HepG2 (cell line): ENCODE measurements around the gene SLC34A2. TPM values are rescaled to one million over a fixed set of nuclear protein-coding genes. Genes with fewer than 3 reads are reported as not detected.

ENCODE experiments used
- ATAC-seq: fragments of 200-7000 bp; cut with Tn5 transposase; 3 replicates; pipeline ENCODE4 v1.9.1; 2020; ENCODE audit warnings: mild to moderate bottlenecking, moderate library complexity
- BruUV-seq: library from RNA; stranded (reverse); fragments of 400-500 nt; replicated peaks from 2 replicates; lab custom pipeline; 2021; lab: Mats Ljungman, UMichigan
- CTCF ChIA-PET: fragments of 300-600 bp; formaldehyde crosslinking; extraction: SDS; loops from one replicate; lab custom pipeline; 2021; ENCODE audit warnings: low total read pairs, inconsistent platforms, low intra/inter-chr PET ratio; lab: Yijun Ruan, JAX
- POLR2A ChIA-PET: fragments of 350-600 bp; sonication (Branson Sonifier 250); formaldehyde crosslinking; loops from one replicate; lab custom pipeline; 2020; ENCODE audit warnings: antibody characterized with exemption, inconsistent platforms; lab: Yijun Ruan, JAX
- DNase-seq: peaks from one replicate; pipeline ENCODE4 v3.0.0-alpha.2; 2015; ENCODE audit warnings: low spot score
- FAIRE-seq: peaks from 3 replicates; lab custom pipeline; 2011; peaks lifted over from hg19 to GRCh38; lab: Jason Lieb, UNC
- H2AFZ ChIP-seq: one replicate; pipeline ENCODE4 v1.6.1; 2011; ENCODE audit warnings: low read length, inconsistent platforms
- H3K27ac ChIP-seq: fragments of 300-600 bp; 3 replicates; pipeline ENCODE4 v1.8.0; 2011; ENCODE audit warnings: mixed run types, mild to moderate bottlenecking, mixed read lengths, low read length, inconsistent platforms; ENCODE audit not compliant: insufficient read depth; ENCODE audit errors: extremely low read length
- H3K27me3 ChIP-seq, 2 experiments: fragments of 200-600 bp in 1 of 2; 2 replicates in 1 of 2; 3 replicates in 1 of 2; pipeline versions ENCODE4 v1.6.0 to v1.8.0; 2011; ENCODE audit warnings: low read length in 2 of 2, mild to moderate bottlenecking in 2 of 2, moderate library complexity in 2 of 2, inconsistent platforms in 1 of 2; ENCODE audit not compliant: insufficient read depth in 2 of 2, control insufficient read depth in 1 of 2
- H3K36me3 ChIP-seq, 2 experiments: fragments of 200-600 bp in 1 of 2; replicated peaks in 1 of 2; 2 replicates in 1 of 2; 3 replicates in 1 of 2; pipeline versions ENCODE4 v1.5.1 to v1.8.0; 2011; ENCODE audit warnings: low read length in 2 of 2, inconsistent platforms in 1 of 2; ENCODE audit not compliant: insufficient read depth in 2 of 2, control insufficient read depth in 1 of 2
- H3K4me1 ChIP-seq: 2 replicates; pipeline ENCODE4 v1.5.1; 2012; ENCODE audit warnings: low read length, inconsistent platforms; ENCODE audit not compliant: insufficient read depth
- H3K4me2 ChIP-seq: 2 replicates; pipeline ENCODE4 v1.6.0; 2011; ENCODE audit warnings: low read depth, low read length, inconsistent platforms
- H3K4me3 ChIP-seq, 3 experiments: fragments of 200-600 bp in 1 of 3; sonication (generic), shearing (Covaris generic) in 1 of 3; replicated peaks in 1 of 3; 2 replicates each; pipeline ENCODE4 v1.5.1; 2011 to 2016; ENCODE audit warnings: low read length in 3 of 3, inconsistent platforms in 2 of 3, low read depth in 2 of 3, mild to moderate bottlenecking in 2 of 3, control low read depth in 1 of 3, mixed read lengths in 1 of 3; ENCODE audit not compliant: insufficient read depth in 1 of 3
- H3K79me2 ChIP-seq: one replicate; pipeline ENCODE4 v1.6.1; 2011; ENCODE audit warnings: low read length, inconsistent platforms; ENCODE audit not compliant: insufficient read depth
- H3K9ac ChIP-seq: 2 replicates; pipeline ENCODE4 v1.6.0; 2011; ENCODE audit warnings: mild to moderate bottlenecking, low read depth, low read length, inconsistent platforms; ENCODE audit not compliant: insufficient read depth
- H3K9me3 ChIP-seq: 2 replicates; pipeline ENCODE4 v1.5.1; 2012; ENCODE audit warnings: mild to moderate bottlenecking, low read length
- H4K20me1 ChIP-seq: 2 replicates; pipeline ENCODE4 v1.6.0; 2011; ENCODE audit warnings: inconsistent platforms, mild to moderate bottlenecking, low read length, moderate library complexity; ENCODE audit not compliant: insufficient read depth
- SALL1 ChIP-seq: sonication (generic); formaldehyde crosslinking; IDR thresholded peaks from 2 replicates; pipeline ENCODE4 v1.8.0; 2022; ENCODE audit warnings: mild to moderate bottlenecking, missing genetic modification reagents
- ZNF205 ChIP-seq: IDR thresholded peaks from 2 replicates; pipeline ENCODE4 v1.6.1; 2018; ENCODE audit warnings: missing biosample characterization, missing genetic modification reagents
- ZNF354B ChIP-seq: sonication (generic); formaldehyde crosslinking; IDR thresholded peaks from 2 replicates; pipeline ENCODE4 v1.8.0; 2022; ENCODE audit warnings: mild to moderate bottlenecking, missing genetic modification reagents
- ZNF432 ChIP-seq: sonication (generic); formaldehyde crosslinking; IDR thresholded peaks from 2 replicates; pipeline ENCODE4 v1.5.0; 2020; ENCODE audit warnings: missing genetic modification reagents, mild to moderate bottlenecking, borderline replicate concordance
- ZNF775 ChIP-seq: sonication (generic); formaldehyde crosslinking; IDR thresholded peaks from 2 replicates; pipeline ENCODE4 v1.4.0; 2020; ENCODE audit warnings: missing genetic modification reagents, mild to moderate bottlenecking, moderate library complexity, borderline replicate concordance
- ZNF816 ChIP-seq: sonication (generic); formaldehyde crosslinking; IDR thresholded peaks from 2 replicates; pipeline ENCODE4 v1.8.0; 2022; ENCODE audit warnings: missing genetic modification reagents, mild to moderate bottlenecking, borderline replicate concordance
- ZXDC ChIP-seq: sonication (generic); formaldehyde crosslinking; IDR thresholded peaks from 2 replicates; pipeline ENCODE4 v1.5.0; 2020; ENCODE audit warnings: mild to moderate bottlenecking, missing genetic modification reagents
- WGBS: methylation state at CpG from one replicate; pipeline ENCODE4 v1.1.6; 2017; ENCODE audit warnings: low lambda C conversion rate; 5-methylcytosine and 5-hydroxymethylcytosine counted together
- in situ Hi-C: cut with HindIII; loops from 2 replicates; pipeline ENCODE4 v1.10.0; 2017; ENCODE audit warnings: low pct_unique_long_range_greater_than_20kb; ENCODE audit not compliant: extremely low pct_ligation_motif_present
- intact Hi-C: fragments of 100-400 bp; cut with micrococcal nuclease; formaldehyde crosslinking; loops from one replicate; pipeline ENCODE4 v1.10.0; 2022; ENCODE audit not compliant: unreplicated experiment
- polyA plus RNA-seq, 8 experiments: library from polyadenylated mRNA; depleted of rRNA in 3 of 8; stranded (reverse) in 7 of 8; unstranded in 1 of 8; fragments of >200 nt; fragmentation: Illumina TruSeq in 4 of 8; extraction: Trizol in 4 of 8; gene quantifications; 2 replicates each; pipeline versions ENCODE4 v1.2.1 to v1.2.3, GENCODE V29; 2011 to 2016; ENCODE audit warnings: low read depth in 4 of 8, missing spikeins in 1 of 8, mixed read lengths in 1 of 8; ENCODE audit not compliant: insufficient read depth in 1 of 8
- total RNA-seq, 5 experiments: library from RNA; depleted of rRNA; stranded (reverse); fragments of >200 nt; fragmentation: Illumina TruSeq; extraction: Trizol; gene quantifications; 2 replicates each; pipeline ENCODE4 v1.2.3, GENCODE V29; 2016; ENCODE audit warnings: low read depth in 1 of 5

Gene SLC34A2
- total and polyA plus RNA-seq, 2 of the 13 experiments (the other 11 are each of a cell fraction or from before 2014, with no cell fraction given) = not detected

GRCh38 chr4:25621027-25621930, 34.4 kb upstream of the SLC34A2 start:
- H3K4me2 ChIP-seq = no peak overlapping the region
- BruUV-seq = no TSS peak
- no peak overlapping the region for H3K4me3 ChIP-seq
- intact Hi-C loops = no loop called here
- no peaks in the 10 kb centered on the region for H3K79me2 ChIP-seq
- in situ Hi-C loops = no loop called here
- ChIA-PET POLR2A (no interaction called here), CTCF (no interaction called here)
- DNase-seq (no peak), FAIRE-seq (no peak), ATAC-seq (no peak)
- H3K9me3 ChIP-seq = no peaks in the 10 kb centered on the region
- 44% methylated on average over 12 of the region's 15 CpGs for WGBS
- H3K27me3 ChIP-seq = no peaks in the 10 kb centered on the region
- no peak for TF ChIP-seq ZNF775 (CRISPR knock-in tag)
- no peak for TF ChIP-seq ZNF354B (CRISPR knock-in tag)
- TF ChIP-seq ZNF432 (CRISPR knock-in tag) = no peak
- no peak for TF ChIP-seq ZXDC (CRISPR knock-in tag)
- no peak for TF ChIP-seq SALL1 (CRISPR knock-in tag)
- no peak for TF ChIP-seq ZNF816 (CRISPR knock-in tag)
- no peak for TF ChIP-seq ZNF205 (CRISPR knock-in tag)
- H3K36me3 ChIP-seq = no peaks in the 10 kb centered on the region
- no peaks in the 10 kb centered on the region for H3K4me1 ChIP-seq
- no peaks in the 10 kb centered on the region for H4K20me1 ChIP-seq
- no peak overlapping the region for H3K27ac ChIP-seq
- no peak overlapping the region for H3K9ac ChIP-seq
- no peak overlapping the region for H2AFZ ChIP-seq
